Measurements from ENCODE around the gene GFRA1.

GFRA1 gene

DNA sequence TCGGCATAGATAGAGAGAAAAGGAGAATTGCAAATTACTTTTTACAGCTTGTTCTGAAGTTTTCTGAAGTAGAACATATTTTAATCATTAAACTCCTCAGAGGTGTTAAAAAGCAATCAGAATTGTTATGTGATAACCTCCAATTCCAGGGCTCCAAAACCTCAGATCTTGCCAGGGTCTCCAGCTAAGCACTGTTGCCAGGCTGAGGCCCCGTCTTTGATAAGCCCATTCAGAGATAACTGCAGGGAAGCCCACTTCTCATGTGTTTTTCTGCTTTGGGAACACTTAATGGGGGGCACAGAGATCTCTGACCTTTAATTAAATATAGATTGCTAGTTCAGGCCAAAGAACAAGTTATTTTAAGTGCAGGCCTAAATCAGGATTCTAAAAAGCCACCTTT is 40.4 kb downstream of the GFRA1 start:
- Histone ChIP-seq H3K9me2 (ENCODE audit: low read depth, low read length) (no peaks in the 10 kb centered on the region), H3K4me1 (ENCODE audit: insufficient read depth, low read length, severe bottlenecking) (no peaks in the 10 kb centered on the region), H3K4me2 (ENCODE audit: low read length) (no peak overlapping the region), H2AFZ (ENCODE audit: low read length) (no peak overlapping the region), H3K4me3 (ENCODE audit: low read depth, low read length, poor library complexity, severe bottlenecking) (no peak overlapping the region), H3K79me2 (ENCODE audit: insufficient read depth, low read length) (no peaks in the 10 kb centered on the region), H3K9me3 (ENCODE audit: low read length) (no peaks in the 10 kb centered on the region), H3K27ac (ENCODE audit: low read depth, low read length, poor library complexity, severe bottlenecking) (no peak overlapping the region), H3K36me3 (ENCODE audit: insufficient read depth, low read length) (no peaks in the 10 kb centered on the region), H3K27me3 (ENCODE audit: insufficient read depth, low read length) (no peaks in the 10 kb centered on the region), H4K20me1 (ENCODE audit: insufficient read depth, low read length) (no peaks in the 10 kb centered on the region), H3F3A (ENCODE audit: insufficient read depth, low read length) (no peaks in the 10 kb centered on the region), H3K9ac (ENCODE audit: low read length) (no peak overlapping the region)
- TF ChIP-seq, protein P1, sequence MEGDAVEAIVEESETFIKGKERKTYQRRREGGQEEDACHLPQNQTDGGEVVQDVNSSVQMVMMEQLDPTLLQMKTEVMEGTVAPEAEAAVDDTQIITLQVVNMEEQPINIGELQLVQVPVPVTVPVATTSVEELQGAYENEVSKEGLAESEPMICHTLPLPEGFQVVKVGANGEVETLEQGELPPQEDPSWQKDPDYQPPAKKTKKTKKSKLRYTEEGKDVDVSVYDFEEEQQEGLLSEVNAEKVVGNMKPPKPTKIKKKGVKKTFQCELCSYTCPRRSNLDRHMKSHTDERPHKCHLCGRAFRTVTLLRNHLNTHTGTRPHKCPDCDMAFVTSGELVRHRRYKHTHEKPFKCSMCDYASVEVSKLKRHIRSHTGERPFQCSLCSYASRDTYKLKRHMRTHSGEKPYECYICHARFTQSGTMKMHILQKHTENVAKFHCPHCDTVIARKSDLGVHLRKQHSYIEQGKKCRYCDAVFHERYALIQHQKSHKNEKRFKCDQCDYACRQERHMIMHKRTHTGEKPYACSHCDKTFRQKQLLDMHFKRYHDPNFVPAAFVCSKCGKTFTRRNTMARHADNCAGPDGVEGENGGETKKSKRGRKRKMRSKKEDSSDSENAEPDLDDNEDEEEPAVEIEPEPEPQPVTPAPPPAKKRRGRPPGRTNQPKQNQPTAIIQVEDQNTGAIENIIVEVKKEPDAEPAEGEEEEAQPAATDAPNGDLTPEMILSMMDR (IDR thresholded peaks at IDR 0.05; ENCODE audit: low read length), result no peak
- no peak for TF ChIP-seq EZH2 (IDR thresholded peaks at IDR 0.05; ENCODE audit: borderline replicate concordance, low read length)

DNA sequence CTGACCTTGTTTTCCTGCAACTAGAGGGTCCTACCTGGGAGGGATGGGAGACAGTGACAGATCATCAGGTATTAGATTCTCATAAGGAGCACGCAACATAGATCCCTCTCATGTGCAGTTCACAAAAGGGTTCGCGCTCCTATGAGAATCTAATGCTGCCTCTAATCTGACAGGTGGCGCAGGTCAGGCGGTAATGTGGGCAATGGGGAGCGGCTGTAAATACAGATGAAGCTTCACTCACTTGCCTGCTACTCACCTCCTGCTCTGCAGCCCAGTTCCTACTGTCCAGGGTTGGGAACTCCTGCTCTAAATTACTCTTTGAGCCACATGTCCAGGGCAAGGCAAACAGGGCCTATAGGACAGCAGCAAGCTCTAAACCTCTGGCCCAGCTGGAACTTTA is 46.2 kb downstream of the GFRA1 start:
- no peak overlapping the region for H3K9ac ChIP-seq (ENCODE audit: low read length)
- TF ChIP-seq, protein P1 (IDR thresholded peaks at IDR 0.05; ENCODE audit: low read length), result no peak
- TF ChIP-seq EZH2 (IDR thresholded peaks at IDR 0.05; ENCODE audit: borderline replicate concordance, low read length), result no peak
- H3K27ac ChIP-seq (ENCODE audit: low read depth, low read length, poor library complexity, severe bottlenecking), result no peak overlapping the region
- no peaks in the 10 kb centered on the region for H4K20me1 ChIP-seq (ENCODE audit: insufficient read depth, low read length)
- no peak overlapping the region for H3K4me2 ChIP-seq (ENCODE audit: low read length)
- H2AFZ ChIP-seq (ENCODE audit: low read length), result no peak overlapping the region
- no peaks in the 10 kb centered on the region for H3K9me3 ChIP-seq (ENCODE audit: low read length)
- no peaks in the 10 kb centered on the region for H3K4me1 ChIP-seq (ENCODE audit: insufficient read depth, low read length, severe bottlenecking)
- H3F3A ChIP-seq (ENCODE audit: insufficient read depth, low read length), result no peaks in the 10 kb centered on the region
- H3K36me3 ChIP-seq (ENCODE audit: insufficient read depth, low read length), result no peaks in the 10 kb centered on the region
- H3K4me3 ChIP-seq (ENCODE audit: low read depth, low read length, poor library complexity, severe bottlenecking), result no peak overlapping the region
- no peaks in the 10 kb centered on the region for H3K9me2 ChIP-seq (ENCODE audit: low read depth, low read length)
- no peaks in the 10 kb centered on the region for H3K27me3 ChIP-seq (ENCODE audit: insufficient read depth, low read length)
- no peaks in the 10 kb centered on the region for H3K79me2 ChIP-seq (ENCODE audit: insufficient read depth, low read length)

DNA sequence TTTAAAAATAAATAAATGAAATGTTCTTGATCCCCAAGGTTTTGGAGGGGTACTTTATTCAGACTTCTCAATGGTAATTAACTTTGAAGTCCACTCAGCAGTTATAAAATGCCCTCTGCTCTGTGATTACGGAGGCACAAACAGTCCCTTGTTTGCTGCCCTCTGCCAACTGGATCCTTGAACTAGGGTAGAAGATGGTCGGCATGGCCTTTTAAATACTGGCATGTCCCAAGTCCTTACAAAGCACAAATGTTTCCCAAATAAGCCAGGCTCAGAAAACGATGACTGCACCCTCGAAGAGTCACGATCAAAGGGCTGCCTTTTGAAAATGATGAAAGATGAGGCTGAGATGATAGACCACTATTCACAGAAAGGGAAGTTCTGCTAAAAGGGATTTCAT is 47.0 kb downstream of the GFRA1 start:
- H3K27me3 ChIP-seq (ENCODE audit: insufficient read depth, low read length), result no peaks in the 10 kb centered on the region
- H3K9me3 ChIP-seq (ENCODE audit: low read length), result no peaks in the 10 kb centered on the region
- no peaks in the 10 kb centered on the region for H3F3A ChIP-seq (ENCODE audit: insufficient read depth, low read length)
- no peak overlapping the region for H2AFZ ChIP-seq (ENCODE audit: low read length)
- no peaks in the 10 kb centered on the region for H3K79me2 ChIP-seq (ENCODE audit: insufficient read depth, low read length)
- no peaks in the 10 kb centered on the region for H3K36me3 ChIP-seq (ENCODE audit: insufficient read depth, low read length)
- H3K4me3 ChIP-seq (ENCODE audit: low read depth, low read length, poor library complexity, severe bottlenecking), result no peak overlapping the region
- no peaks in the 10 kb centered on the region for H4K20me1 ChIP-seq (ENCODE audit: insufficient read depth, low read length)
- H3K27ac ChIP-seq (ENCODE audit: low read depth, low read length, poor library complexity, severe bottlenecking), result no peak overlapping the region
- no peaks in the 10 kb centered on the region for H3K9me2 ChIP-seq (ENCODE audit: low read depth, low read length)
- no peak for TF ChIP-seq EZH2 (IDR thresholded peaks at IDR 0.05; ENCODE audit: borderline replicate concordance, low read length)
- TF ChIP-seq, protein P1 (IDR thresholded peaks at IDR 0.05; ENCODE audit: low read length), result no peak
- H3K4me1 ChIP-seq (ENCODE audit: insufficient read depth, low read length, severe bottlenecking), result no peaks in the 10 kb centered on the region
- no peak overlapping the region for H3K9ac ChIP-seq (ENCODE audit: low read length)
- no peak overlapping the region for H3K4me2 ChIP-seq (ENCODE audit: low read length)

All from OCI-LY1 (cell line).